ENCODE results near the gene KCTD1. TPM values are rescaled to one million over a fixed set of nuclear protein-coding genes. Genes with fewer than 3 reads are reported as not detected.

The KCTD1 gene
- polyA plus RNA-seq, 1 donor from 2014 or later = 32.0 TPM

- H3K79me2 ChIP-seq (replicated peaks; ENCODE audit: insufficient read depth, low read length) = no peaks in the 10 kb centered on the region
- H3K4me2 ChIP-seq (ENCODE audit: low read length) = no peak overlapping the region
- TF ChIP-seq EP300 (conservative IDR thresholded peaks at IDR 0.05; ENCODE audit: poor library complexity, severe bottlenecking) = no peak
- TF ChIP-seq TAF1 (IDR thresholded peaks at IDR 0.05; ENCODE audit: low read depth) = no peak
- no peak for TF ChIP-seq RAD21 (conservative IDR thresholded peaks at IDR 0.05)
- TF ChIP-seq POLR2AphosphoS5 (IDR thresholded peaks at IDR 0.05) = no peak
- TF ChIP-seq SMC3 (conservative IDR thresholded peaks at IDR 0.05; ENCODE audit: poor library complexity) = no peak
- TF ChIP-seq MXI1 (conservative IDR thresholded peaks at IDR 0.05; ENCODE audit: poor library complexity, severe bottlenecking) = no peak
- no peak for TF ChIP-seq CTCF (IDR thresholded peaks at IDR 0.05; ENCODE audit: poor library complexity, severe bottlenecking)
- TF ChIP-seq REST (IDR thresholded peaks at IDR 0.05; ENCODE audit: borderline replicate concordance) = no peak
- no peak for TF ChIP-seq EZH2 (IDR thresholded peaks at IDR 0.05; ENCODE audit: borderline replicate concordance, insufficient read depth, low read length, poor library complexity, severe bottlenecking)
- no peak overlapping the region for H3K9ac ChIP-seq (ENCODE audit: low read length)
- no peak overlapping the region for H3K4me3 ChIP-seq (ENCODE audit: low read length)
- H3K27ac ChIP-seq (ENCODE audit: low read length) = no peak overlapping the region
- H3K9me2 ChIP-seq (ENCODE audit: insufficient read depth, low read length) = no peaks in the 10 kb centered on the region
- no peaks in the 10 kb centered on the region for H3K27me3 ChIP-seq (ENCODE audit: insufficient read depth, low read depth, low read length)
- no peaks in the 10 kb centered on the region for H3K36me3 ChIP-seq (ENCODE audit: insufficient read depth, low read length)
- no peaks in the 10 kb centered on the region for H4K20me1 ChIP-seq (ENCODE audit: insufficient read depth)
- no peak overlapping the region for H2AFZ ChIP-seq (ENCODE audit: low read depth, low read length)
- H3K9me3 ChIP-seq (ENCODE audit: low read length) = no peaks in the 10 kb centered on the region
- H3F3A ChIP-seq (ENCODE audit: insufficient read depth, low read length, poor library complexity, severe bottlenecking) = no peaks in the 10 kb centered on the region
Observed at GRCh38 chr18:26429535-26430226, 118.7 kb downstream of the KCTD1 start.

GRCh38 chr18:26425148-26425531 is 123.2 kb downstream of the KCTD1 start:
- Histone ChIP-seq H2AFZ (ENCODE audit: low read depth, low read length) (no peak overlapping the region), H4K20me1 (ENCODE audit: insufficient read depth) (no peaks in the 10 kb centered on the region), H3K79me2 (replicated peaks; ENCODE audit: insufficient read depth, low read length) (no peaks in the 10 kb centered on the region), H3K9me3 (ENCODE audit: low read length) (no peaks in the 10 kb centered on the region), H3K9me2 (ENCODE audit: insufficient read depth, low read length) (no peaks in the 10 kb centered on the region), H3K4me3 (ENCODE audit: low read length) (no peak overlapping the region), H3F3A (ENCODE audit: insufficient read depth, low read length, poor library complexity, severe bottlenecking) (no peaks in the 10 kb centered on the region), H3K4me2 (ENCODE audit: low read length) (no peak overlapping the region), H3K27me3 (ENCODE audit: insufficient read depth, low read depth, low read length) (no peaks in the 10 kb centered on the region), H3K9ac (ENCODE audit: low read length) (no peak overlapping the region), H3K36me3 (ENCODE audit: insufficient read depth, low read length) (no peaks in the 10 kb centered on the region), H3K27ac (ENCODE audit: low read length) (no peak overlapping the region)
- no peak for TF ChIP-seq POLR2AphosphoS5 (IDR thresholded peaks at IDR 0.05)
- TF ChIP-seq SMC3 (conservative IDR thresholded peaks at IDR 0.05; ENCODE audit: poor library complexity) = no peak
- no peak for TF ChIP-seq EP300 (conservative IDR thresholded peaks at IDR 0.05; ENCODE audit: poor library complexity, severe bottlenecking)
- no peak for TF ChIP-seq TAF1 (IDR thresholded peaks at IDR 0.05; ENCODE audit: low read depth)
